DMS 273 (cell line): Measurements from ENCODE around the gene TPCN2.
A peak's percentile ranks its signal among the peaks of the same experiment; 100 is the strongest.

Experiments used
- DNase-seq: peaks from one replicate; lab custom pipeline; 2025; ENCODE audit not compliant: unreplicated experiment; lab: John Stamatoyannopoulos, UW

The TPCN2 gene

DNA sequence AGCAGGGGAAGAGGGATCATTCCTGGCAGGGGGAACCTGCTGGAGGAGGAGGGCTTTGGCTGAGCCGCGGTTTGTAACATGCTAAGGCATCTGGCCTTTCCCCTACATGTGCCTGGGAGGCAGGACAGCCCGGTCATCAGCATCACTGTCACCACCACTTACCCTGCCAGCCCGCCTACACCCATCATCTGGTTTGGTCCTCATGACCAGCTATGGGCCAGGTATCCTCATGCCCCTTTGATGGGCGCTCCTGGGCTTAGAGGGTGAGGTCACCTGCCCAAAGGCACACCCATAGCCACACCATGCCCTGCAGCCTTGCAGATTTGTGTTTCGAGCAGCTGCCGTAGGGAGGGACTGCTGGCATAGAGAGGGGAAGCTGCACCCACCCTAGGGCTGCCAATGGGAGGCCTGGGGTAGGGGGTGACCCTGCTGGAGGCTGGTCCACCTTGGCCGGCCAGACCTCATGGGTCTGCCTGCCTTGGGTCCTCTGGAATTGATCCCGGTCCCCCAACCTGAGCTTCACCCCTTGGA, 38.3 kb upstream of the TPCN2 start:
- DNase-seq = no peak

DNA sequence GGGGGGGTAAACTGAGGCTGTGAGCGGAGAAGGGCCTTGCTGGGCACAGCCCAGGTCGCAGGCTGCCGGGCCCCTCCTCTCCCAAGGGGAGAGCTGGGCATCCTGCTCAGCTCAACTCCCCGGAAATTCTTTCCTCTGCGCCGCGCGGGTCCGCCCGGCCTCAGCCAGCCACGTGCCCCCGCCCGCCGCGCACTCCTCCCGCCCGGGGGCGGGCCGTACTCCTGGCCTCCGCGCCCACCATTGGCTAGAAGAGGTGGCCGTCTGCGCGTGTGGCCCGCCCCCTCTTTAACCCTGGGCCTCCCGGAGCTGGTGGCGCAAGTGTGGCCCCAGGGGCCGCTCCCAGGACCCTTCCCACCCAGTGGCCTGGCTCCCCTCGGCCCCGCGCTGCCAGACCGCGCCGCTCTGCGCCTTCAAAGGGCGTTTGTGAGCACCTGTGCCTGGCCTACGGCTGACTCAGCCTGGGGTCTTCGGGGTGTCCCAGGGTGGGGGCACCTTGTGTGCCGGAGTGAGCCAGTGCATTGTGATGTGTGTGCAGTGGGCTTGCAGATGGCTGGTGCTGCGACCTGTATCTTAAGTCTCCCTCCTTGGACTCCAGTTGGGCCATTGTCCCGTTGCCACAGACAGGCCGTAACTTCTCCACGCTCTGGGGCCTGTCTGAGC, 37.6 kb upstream of the TPCN2 start:
- DNase-seq = no peak

DNA sequence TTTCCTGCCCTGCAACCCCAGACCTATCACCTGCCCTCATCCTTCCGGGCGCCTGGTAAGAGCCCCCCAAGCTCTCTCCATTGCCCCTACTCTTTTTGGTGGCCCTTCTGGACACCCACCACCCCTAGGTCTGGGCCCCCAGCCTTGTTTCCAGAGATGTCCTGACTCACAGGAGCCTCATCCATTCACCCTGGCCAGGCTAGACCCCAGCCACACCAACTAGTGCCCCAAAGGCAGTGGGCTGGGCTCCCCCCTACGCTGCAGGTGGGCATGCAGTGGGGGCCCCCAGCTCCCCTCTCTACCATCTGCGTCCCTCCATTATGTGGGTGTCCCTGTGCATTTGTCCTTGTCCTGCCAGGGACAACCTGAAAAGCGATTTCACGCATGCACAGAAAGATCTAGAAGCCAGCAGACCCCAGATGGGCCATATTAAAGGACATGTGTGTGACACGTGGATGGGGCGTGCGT, 37.1 kb upstream of the TPCN2 start:
- DNase-seq = no peak

DNA sequence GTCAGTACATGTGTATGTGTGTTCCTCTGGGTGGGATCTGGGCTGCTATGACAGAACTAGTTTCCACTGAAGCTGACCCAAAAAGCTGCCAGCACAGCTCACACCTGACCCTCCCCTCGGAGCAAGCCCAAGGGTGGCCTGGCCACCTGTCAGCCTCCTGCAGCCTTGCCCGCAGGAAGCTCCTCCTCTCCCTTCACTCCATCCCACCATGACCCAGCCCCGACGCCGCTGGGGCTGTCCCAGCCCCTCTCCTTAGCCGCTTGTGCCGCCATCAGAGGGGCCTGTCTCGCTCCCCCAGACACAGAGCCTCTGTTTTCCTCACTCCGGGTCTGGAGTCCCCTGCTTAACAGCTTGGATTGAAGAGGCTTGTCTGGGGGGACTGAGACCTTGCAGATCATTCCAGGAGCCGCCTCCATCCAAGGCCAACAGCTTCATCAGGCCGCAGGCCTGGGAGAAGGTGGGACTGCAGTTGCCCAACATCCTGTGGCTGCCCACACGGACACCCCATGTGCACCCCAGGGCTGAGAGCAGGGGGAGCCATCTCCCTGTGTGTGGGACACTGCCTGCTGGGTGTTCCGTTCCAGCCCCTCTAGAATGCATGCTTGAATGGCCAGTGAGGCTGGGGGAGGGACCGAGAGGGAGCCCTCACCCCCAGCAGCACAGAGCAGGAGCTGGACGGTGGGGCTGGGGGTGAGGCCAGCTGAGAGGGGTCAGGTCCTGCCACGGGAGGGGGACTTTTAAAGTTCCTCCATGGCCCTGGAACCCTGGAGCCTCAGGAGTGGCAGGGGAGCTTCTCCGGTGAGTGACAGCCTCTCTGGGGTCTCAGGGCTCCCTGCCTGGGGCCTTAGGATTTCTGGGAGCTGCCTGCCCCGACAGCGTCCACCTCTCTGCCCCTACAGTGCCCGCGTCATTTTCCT, 36.4 kb upstream of the TPCN2 start:
- no peak for DNase-seq

DNA sequence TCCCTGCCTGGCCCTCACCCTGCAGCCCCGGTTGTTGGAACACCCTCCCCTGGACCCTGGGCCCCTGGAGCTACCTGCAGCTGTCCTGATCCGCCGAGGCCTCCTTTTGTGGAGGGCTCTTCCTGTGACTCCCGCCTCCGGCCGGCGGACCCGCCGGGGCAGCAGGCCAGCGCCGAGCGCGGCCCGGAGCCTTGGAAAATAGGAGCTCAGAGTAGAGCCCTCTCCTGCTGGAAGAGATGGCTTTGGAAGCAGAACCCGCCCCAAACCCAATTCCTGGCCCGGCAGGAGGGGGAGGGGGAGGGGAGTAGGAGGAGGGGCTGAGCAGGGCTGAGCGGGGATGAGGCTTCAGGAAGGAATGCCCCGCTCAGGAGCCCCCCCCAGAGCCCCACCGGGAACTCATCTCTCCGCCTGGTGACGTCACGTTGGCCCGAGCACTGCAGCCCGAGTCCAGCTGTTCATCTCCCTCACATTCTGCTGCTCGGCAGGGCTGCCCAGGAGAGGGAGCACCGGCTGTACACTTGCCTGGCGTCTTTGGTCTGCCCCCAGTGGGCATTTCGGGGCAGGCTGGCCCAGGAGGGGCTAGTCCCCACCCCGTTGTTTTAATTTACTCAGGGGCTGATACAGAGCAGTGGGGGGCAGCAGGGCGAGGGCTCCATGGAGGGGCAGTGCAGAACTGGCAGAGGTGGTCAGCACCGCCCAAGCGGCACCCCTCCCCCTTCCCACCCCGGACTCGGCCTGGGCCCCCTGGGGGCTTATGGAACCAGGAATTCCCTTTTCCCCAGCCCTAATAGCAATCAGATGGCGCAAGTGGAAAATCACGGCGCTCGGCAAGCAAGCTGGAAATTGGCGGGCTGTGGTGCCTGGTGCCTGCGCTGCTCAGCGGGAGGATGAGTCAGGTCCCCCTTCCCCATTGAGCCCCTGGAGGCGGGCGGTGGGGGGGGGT, 35.5 kb upstream of the TPCN2 start, which contains the start of gene MRGPRF:
Gene MRGPRF, minus strand, starts transcription at position 238 of the 943 bp plus-strand sequence. CDS start 3,345 bp downstream, outside the sequence.
- peak; percentile 45 for DNase-seq

DNA sequence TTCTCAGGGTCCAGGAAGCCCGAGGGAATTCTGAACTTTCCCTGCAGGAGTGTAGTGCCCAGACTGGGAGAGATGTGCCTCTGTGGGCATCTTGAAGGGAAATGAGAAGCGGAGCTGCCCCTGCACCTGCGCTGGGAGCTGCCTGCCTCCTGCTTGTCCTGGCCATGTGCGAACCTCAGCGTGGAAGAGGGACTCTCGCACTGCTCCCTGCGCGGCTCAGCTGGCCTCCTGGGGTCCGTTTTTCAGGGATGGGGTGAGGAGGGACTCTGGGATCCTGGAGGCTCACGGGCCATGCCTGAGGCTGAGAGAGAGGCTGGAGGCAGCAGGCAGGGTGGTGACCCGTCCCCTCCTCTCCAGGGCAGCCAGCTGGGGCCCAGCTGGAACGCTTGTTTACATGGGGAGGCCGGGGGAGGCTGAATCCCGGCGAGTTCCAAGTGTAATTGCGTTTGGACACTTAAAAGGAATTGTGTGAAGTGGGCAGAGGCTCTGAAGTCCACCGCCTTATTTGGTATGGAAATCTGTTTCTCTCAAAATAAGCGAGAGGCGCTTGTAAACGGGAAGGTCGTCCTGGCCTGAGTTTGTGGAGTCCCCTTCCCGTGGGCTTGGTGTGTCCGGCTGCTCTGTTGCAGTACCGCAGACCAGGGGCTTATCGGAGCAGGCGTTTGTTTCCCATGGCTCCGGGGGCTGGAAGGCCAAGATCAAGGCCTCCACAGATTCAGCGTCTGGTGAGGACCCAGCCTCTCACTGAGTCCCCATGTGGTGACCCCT, 34.5 kb upstream of the TPCN2 start:
- DNase-seq = peak; percentile 37

DNA sequence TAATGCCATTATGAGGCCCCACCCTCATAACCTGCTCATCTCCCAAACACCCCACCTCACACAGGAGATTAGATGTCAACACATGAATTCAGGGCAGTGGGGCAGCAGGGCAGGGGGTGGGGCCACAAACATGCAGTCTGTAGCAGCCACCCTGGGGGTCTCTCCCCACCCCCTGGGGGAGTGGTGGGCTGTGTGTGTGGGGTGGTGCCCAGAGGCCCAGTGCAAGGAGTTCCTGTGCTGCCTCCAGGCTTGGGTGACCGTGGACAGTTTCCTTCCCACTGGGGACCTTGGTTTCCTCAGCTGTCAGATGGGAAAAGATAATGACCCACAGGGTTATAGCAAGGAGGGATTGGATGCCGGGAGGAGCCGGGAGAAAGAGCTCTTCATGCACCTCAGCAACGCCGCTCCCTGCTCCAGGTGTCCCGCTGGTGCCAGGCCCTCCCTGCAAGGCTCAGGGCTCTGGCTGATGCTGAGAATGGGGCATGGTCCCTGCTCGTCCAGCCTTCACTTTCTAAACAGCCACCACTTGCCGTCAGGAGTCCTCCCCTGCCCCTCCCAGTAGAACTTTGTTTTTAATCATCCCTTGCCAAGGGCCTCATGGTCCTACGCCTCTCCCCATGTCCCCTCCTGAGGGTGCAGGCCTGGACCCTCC, 33.7 kb upstream of the TPCN2 start:
- no peak for DNase-seq

DNA sequence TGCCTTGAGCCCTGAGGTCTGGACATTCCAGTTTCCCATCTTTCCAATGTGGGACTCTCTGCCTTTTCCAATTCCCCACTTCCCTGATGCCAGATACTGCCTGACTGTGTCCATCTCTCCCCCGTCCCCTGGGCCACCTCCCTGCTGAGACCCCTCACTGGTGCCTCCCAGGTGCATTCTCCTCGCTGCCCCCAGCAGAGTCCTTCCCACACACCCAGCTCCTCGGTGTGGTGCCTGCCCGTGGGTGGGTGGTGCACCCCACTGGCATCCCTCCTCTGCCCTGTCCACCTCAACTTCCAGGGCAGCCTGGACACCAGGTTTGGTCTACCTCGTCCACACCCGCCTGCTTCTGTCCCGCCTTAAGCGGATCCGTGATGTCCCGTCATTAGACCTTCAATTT, 30.8 kb upstream of the TPCN2 start:
- no peak for DNase-seq

DNA sequence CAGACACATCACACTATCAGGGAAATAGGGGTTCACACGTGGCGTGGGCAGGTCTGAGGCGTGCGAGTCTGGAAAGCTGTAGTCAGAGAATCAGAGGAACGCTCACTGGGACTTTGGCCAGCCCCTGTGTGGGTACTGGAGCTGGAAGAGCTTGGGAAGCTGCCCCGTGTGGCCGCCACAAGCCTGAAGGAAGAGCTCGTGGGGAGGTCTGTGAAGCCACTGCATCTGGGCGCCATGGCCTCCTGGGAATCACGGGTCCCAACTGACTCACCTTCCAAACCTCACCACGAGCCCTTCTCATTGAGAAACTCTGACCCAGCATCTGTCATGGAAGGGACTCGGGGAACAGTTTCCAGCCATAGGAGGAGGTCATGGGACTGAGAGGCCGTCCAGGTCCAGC, 29.8 kb upstream of the TPCN2 start:
- no peak for DNase-seq

DNA sequence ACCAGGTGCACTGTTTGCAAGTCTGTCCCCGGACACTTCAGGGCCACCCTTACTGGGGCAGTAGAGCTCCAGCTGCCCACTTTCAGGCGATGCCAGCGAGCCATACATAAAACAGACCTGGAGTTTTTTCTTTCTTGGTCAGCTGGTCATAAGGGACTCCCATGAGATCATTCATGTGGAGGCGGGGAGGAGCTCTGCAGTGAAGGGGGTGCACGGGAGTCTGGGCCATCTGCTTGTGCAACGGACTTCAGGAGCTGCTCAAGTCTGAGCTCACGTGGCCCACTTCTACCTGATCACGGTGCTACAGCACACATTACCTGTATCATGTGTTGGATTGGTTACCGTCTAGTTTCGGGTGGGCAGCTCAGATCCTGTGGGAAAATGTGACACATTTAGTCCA, 26.5 kb upstream of the TPCN2 start:
- DNase-seq = peak; percentile 34

DNA sequence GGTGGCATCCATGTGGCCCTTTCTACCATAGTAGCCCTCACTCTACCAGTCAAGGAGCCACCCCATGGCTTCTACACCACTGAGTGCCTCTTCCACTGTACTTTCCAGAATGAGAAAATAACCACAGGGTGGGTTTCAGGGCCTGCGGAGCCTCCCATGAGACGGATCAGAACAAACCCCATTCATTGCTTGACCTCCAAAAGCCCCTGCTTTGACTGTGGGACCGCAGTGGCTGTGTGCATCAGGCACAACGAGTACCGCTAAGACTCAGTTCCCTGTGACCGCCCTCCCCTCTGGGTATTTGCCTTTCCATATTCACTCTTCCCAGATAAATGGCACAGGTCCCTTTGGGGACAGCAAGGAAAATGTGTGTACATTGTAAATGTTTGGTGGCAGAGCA, 24.2 kb upstream of the TPCN2 start:
- DNase-seq = no peak

DNA sequence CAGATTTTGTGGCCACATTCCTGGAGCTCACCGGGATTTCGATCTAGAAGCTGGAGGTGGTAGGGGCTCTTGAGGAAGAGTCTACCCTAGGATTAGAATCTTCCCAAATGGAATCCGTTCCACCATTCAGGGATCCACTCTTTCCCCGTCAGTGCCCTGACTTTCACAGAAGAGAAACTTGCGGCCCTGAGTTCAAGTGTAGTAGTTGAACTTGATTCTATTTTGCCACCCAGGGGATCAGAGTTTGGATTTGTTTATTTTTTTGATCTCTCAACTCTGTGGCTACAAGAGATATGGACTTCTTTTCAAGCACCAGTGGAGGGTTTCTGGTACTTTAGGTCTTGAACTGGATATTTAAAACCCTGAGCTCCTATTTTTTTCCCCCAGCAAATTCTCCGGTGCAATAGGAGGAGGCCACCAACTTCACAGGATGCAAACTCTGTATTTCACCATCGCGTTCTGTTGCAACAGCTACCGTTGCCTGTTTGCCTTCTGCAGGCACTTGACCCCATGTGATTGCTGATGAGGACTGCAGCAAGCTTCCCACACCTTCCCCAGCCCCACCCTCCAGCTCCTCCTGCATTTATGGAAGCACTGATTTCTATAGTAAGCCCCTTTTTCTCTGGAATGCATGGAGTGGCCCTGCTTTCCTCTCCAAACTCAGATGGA, 20.9 kb upstream of the TPCN2 start:
- DNase-seq = no peak

DNA sequence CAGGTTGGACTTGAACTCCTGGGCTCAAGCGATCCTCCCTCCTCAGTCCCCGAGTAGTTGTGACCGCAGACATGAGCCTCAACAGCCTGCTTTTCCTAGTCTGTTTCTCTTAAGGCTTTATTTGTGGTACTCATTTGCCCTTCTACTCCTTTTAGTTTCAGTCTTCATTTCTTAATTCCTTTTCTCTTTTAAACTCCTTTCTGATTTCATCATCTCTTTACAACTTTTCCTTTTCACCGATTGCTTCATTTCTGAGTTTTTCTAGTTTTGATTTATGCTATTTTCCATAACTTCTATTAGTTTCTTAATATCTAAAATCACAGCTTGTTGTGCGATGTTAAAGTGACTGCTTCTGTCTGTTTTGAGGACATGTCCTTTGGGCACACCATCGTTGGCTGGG, 18.4 kb upstream of the TPCN2 start:
- no peak for DNase-seq

DNA sequence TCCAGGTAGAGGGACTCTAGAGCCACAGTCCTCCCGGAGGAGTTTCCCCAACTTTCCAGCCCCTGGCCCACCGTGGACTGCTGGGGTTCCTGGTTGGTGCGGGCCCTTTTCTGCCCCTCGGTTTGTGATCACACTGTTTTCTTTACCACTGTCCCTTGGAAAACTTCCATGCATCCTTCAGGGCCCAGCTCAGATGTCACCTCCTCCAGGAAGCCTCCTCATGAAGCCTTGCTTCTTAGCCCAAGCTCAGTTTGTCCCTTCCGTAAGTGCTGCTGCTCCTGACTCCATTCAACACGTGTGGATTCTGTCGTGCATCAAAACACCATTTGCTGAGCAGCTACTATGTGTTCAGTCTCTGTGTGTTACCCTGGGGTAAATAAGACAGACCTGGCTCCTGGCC, 15.9 kb upstream of the TPCN2 start:
- no peak for DNase-seq

DNA sequence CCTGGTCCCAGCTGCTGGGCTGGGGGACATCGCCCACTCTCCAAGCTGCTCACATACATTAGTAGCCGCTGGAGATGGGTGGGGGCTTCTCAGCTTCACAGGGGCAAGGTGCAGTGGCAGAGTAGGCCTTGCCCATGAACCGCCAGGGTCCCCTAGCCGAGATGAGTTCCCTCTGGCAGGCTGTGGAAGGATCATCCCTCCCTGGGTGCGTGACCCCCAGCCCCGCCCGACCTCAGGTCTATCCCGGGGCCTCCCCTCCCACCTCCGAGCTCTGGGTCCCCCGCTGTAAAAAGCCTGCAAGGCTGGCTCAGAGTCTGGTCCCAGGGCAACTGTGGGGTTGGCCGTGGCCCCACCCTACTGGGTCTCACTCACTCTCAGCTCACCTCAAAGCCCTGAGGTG, 15.3 kb upstream of the TPCN2 start:
- no peak for DNase-seq

DNA sequence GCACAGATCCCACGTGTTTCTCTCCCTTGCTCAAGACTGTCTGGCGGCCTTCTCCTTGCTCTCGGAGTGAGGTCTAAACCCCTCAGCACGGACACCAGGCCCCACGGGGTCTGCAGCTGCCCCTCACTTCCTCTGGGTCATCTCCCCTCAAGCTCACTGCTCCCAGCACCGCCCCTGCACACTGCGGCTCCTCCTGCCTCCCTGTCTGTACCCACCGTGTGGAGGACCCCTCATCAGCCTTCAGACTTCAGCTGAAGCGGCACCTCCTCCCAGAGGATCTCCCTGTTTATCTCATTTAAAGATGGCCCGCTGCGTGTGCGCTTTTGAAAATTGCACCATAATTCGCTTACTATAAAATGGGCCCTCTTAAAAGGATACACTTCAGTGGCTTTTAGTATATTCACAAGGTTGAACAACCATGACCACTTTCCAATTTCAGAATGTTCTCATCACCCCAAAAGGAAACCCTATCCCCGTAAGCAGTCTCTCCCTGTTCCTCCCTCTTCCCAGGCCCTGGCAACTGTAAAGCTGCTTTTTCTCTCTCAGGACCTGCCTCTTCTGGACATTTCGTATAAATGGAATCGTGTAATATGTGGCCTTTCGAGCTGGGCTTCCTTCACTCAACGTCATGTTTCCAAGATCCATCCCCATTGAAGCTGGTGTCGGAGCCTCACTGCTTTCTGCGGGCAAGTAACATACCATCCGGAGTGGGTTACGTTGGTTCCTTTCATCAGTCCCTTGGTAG, 14.4 kb upstream of the TPCN2 start:
- DNase-seq = no peak

DNA sequence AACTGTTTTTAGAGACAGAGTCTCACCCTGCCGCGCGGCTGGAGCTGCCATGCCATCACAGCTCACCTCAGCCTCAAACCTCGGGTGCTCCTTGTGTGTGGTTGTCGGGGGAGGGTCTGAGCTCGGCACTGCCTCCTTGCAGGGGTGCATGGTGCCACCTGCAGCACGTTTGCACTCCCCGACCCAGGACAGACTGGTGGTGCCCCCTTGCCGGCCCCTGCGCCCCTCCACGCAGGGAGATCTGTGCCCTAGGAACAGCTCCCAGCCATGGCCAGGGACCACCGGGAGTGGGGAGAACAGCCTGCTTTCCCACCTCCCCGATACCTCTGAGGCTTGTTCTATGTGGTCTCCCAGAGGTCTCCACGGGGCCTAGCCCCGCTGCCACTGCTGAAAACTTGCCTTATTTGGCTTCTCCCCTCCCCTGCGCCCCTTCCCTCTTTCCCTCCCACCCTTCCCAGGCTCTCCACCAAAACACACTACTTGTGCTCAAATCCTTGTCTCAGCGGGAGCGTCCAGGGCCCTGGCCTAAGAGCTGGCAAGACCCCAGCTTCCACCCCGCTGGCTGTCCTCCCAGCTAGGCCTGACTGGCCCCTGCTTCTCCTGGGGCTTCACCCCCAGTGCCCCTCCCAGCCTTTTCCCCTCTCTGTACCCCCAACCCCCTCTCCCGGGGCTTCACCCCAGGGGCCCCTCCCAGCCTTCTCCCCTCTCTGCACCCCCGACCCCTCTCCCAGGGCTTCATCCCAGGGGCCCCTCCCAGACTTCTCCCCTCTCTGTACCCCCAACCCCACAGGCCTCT, 13.4 kb upstream of the TPCN2 start:
- no peak for DNase-seq

DNA sequence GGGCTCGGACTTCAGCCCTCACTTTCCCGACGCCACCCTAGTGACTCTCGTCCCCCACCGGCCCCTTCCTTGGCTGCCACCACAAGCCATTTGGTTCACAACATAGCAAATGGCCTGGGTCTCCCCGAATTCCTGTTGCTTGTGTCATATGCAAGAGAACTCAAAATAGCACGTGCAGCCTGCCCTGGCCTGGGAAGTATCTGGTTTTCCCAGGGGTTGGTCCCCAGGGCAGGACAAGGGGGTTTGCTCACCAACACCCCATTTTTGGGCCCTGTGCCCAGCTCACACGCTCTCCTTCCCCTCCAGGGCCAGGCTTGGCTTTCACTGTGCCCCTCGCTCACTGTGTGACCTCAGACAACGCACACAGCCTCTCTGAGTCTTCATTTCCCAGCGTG, 12.8 kb upstream of the TPCN2 start:
- DNase-seq = no peak
